Psoas muscle (tissue), 8 donors: ENCODE data around the gene FNDC3B. TPM values are rescaled to one million over a fixed set of nuclear protein-coding genes. Genes with fewer than 3 reads are reported as not detected.
A peak's percentile ranks its signal among the peaks of the same experiment; 100 is the strongest.
"Not testable (repeated sequence)": the region's sequence is repeated elsewhere in the genome, so short reads cannot be mapped to it uniquely, and the experiment has no call there.

Experiments used
- ATAC-seq, 4 donors: fragments of 200-7000 bp; cut with Tn5 transposase; one replicate each; pipeline ENCODE4 v1.9.1; 2020; ENCODE audit warnings: moderate library complexity in 3 of 4, mild to moderate bottlenecking in 2 of 4
- DNase-seq, 2 donors: peaks; one replicate each; pipeline ENCODE4 v3.0.0-alpha.2; 2020
- H3K27ac ChIP-seq: fragments of 200-600 bp; one replicate; pipeline ENCODE4 v1.8.0; 2022
- H3K27me3 ChIP-seq, 3 donors: fragments of 200-600 bp in 1 of 3; one replicate each; pipeline versions ENCODE4 v1.6.1 to v1.8.0; 2013 to 2022; ENCODE audit warnings: low read length in 2 of 3, mild to moderate bottlenecking in 2 of 3, moderate library complexity in 1 of 3; ENCODE audit not compliant: insufficient read depth in 3 of 3
- H3K36me3 ChIP-seq, 2 donors: fragments of 200-600 bp in 1 of 2; one replicate each; pipeline versions ENCODE4 v1.6.1 to v1.8.0; 2013 to 2022; ENCODE audit warnings: low read depth in 1 of 2, mild to moderate bottlenecking in 1 of 2, moderate library complexity in 1 of 2; ENCODE audit not compliant: insufficient read depth in 1 of 2
- H3K4me1 ChIP-seq: fragments of 200-600 bp; one replicate; pipeline ENCODE4 v1.8.0; 2022
- H3K4me3 ChIP-seq: fragments of 200-600 bp; one replicate; pipeline ENCODE4 v1.8.0; 2022; ENCODE audit warnings: mild to moderate bottlenecking
- H3K9me3 ChIP-seq: fragments of 200-600 bp; one replicate; pipeline ENCODE4 v1.8.0; 2022
- WGBS, 3 donors: extraction: QIAGEN DNeasy Blood & Tissue Kit; methylation state at CpG; one replicate each; pipeline versions ENCODE4 v1.1.6 to v1.1.7; 2013; 5-methylcytosine and 5-hydroxymethylcytosine counted together
- intact Hi-C, 2 donors: fragments of 100-400 bp; cut with DNase I; formaldehyde crosslinking; loops; one replicate each; pipeline versions ENCODE4 v1.11.0 to v1.14.2; 2022
- polyA plus RNA-seq, 3 donors: library from polyadenylated mRNA; stranded (reverse); fragments of 200-250 nt; gene quantifications; one replicate each; pipeline ENCODE4 v1.2.3, GENCODE V29; 2013
- total RNA-seq, 4 donors: library from RNA; stranded (reverse); fragmentation: NEBNext Ultra II Directional in 2 of 4; extraction: Animal tissue kit (Norgen Biotek cat#: 25700) in 2 of 4; gene quantifications; one replicate each; pipeline versions ENCODE4 v1.2.1 to v1.2.4, GENCODE V29; 2021 to 2023
- TF ChIP-seq, protein P1 (sequence below): fragments of 200-600 bp; IDR thresholded peaks from one replicate; pipeline ENCODE4 v1.8.0; 2022; ENCODE audit warnings: antibody characterized with exemption
- donor health status: healthy with polysubstance abuse.
- donor health status: DM: no; HTN: no; CAD: no; lungs with moderate emphysema.
- donor health status: Bipolar disorder and iron deficiency.
- donor health status: healthy.
- donor health status: DM: yes; HTN: yes; CAD: no.
- donor health status: DM: no; HTN: no; CAD: no.
- donor health status: DM: no; HTN: no; CAD: no.
- donor health status: DM: yes; HTN: yes; CAD: no.

The FNDC3B gene
- total and polyA plus RNA-seq, 7 donors, result 12.4 to 133 (median 50.8) TPM

DNA sequence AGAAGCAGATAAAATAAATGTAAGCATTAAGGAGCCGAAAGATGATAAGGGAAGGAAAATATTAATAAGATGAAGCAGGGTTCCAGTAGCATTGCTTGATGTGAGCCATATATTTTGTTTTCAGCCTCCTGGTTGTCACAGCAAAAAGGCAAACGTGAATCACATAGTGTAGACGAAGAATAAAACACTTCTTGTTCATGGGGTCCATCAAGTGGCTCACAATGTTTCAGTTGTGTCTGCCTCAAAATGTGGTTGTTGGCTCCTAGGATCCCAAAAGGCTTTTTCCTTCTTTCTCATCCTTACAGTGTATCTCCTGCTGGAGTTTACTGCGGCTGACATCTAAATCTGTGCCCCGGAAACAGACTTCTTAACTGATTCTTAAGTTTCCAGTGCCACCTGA, 213.8 kb downstream of the FNDC3B start:
- WGBS, 3 donors, result 92 to 96% (median 93%) methylated on average over 5 of the region's 5 CpGs
- no peak for ATAC-seq
- Histone ChIP-seq H3K4me3 (no peak overlapping the region), H3K36me3 (peaks cover 0 to 33% of the 10 kb centered on the region in 2 donors), H3K27ac (no peak overlapping the region), H3K9me3 (no peaks in the 10 kb centered on the region), H3K27me3 (no peaks in the 10 kb centered on the region), H3K4me1 (peaks cover 31% of the 10 kb centered on the region)
- intact Hi-C loops, result no loop called here
- no peak for DNase-seq
- TF ChIP-seq, protein P1, sequence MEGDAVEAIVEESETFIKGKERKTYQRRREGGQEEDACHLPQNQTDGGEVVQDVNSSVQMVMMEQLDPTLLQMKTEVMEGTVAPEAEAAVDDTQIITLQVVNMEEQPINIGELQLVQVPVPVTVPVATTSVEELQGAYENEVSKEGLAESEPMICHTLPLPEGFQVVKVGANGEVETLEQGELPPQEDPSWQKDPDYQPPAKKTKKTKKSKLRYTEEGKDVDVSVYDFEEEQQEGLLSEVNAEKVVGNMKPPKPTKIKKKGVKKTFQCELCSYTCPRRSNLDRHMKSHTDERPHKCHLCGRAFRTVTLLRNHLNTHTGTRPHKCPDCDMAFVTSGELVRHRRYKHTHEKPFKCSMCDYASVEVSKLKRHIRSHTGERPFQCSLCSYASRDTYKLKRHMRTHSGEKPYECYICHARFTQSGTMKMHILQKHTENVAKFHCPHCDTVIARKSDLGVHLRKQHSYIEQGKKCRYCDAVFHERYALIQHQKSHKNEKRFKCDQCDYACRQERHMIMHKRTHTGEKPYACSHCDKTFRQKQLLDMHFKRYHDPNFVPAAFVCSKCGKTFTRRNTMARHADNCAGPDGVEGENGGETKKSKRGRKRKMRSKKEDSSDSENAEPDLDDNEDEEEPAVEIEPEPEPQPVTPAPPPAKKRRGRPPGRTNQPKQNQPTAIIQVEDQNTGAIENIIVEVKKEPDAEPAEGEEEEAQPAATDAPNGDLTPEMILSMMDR, result no peak

DNA sequence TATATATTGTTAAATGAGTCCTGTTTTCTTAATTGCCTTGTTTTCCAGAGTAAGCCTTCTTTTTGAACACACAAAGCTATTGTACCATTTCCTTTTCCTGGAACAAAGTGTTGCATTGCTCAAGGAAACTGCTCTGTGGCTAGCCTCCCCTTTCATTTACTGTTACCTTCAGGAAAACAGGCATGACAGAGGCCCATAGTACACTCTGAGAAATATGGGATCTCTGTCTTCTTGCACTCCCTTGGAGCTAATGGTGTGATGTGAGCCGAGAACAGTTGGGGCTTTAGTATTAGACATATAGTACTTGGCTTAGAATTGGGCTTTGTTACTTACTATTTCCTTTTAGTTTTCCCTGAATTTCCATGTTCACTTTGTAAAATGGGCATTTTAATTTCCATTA, 215.2 kb downstream of the FNDC3B start:
- Histone ChIP-seq H3K27ac (no peak overlapping the region), H3K36me3 (peaks cover 0 to 32% of the 10 kb centered on the region in 2 donors), H3K4me3 (no peak overlapping the region), H3K27me3 (no peaks in the 10 kb centered on the region), H3K9me3 (no peaks in the 10 kb centered on the region), H3K4me1 (peaks cover 45% of the 10 kb centered on the region)
- WGBS, 3 donors, result 89 to 100% (median 92%) methylated on average over 1 of the region's 1 CpG
- TF ChIP-seq, protein P1, result no peak
- ATAC-seq (no peak), DNase-seq (no peak)
- intact Hi-C loops, result no loop called here

DNA sequence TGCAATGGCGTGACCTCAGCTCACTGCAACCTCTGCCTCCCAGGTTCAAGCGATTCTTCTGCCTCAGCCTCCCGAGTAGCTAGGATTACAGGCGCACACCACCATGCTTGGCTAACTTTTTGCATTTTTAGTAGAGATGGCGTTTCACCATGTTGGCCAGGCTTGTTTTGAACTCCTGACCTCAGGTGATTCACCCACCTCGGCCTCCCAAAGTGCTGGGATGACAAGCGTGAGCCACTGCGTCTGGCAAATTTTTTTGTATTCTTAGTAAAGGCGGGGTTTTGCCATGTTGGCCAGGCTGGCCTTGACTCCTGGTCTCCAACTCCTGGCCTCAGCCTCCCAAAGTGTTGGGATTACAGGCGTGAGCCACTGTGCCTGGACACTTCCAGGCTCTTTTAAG, 215.9 kb downstream of the FNDC3B start:
- H3K4me3 ChIP-seq, H3K9me3 ChIP-seq, intact Hi-C loops, ATAC-seq, H3K27me3 ChIP-seq, DNase-seq: not testable (repeated sequence)
- H3K36me3 ChIP-seq, result peaks cover 0 to 32% of the 10 kb centered on the region in 2 donors
- peaks cover 52% of the 10 kb centered on the region for H3K4me1 ChIP-seq
- H3K27ac ChIP-seq, result peak overlapping the region; percentile 38
- WGBS, 3 donors, result 90 to 93% (median 92%) methylated on average over 10 of the region's 10 CpGs

DNA sequence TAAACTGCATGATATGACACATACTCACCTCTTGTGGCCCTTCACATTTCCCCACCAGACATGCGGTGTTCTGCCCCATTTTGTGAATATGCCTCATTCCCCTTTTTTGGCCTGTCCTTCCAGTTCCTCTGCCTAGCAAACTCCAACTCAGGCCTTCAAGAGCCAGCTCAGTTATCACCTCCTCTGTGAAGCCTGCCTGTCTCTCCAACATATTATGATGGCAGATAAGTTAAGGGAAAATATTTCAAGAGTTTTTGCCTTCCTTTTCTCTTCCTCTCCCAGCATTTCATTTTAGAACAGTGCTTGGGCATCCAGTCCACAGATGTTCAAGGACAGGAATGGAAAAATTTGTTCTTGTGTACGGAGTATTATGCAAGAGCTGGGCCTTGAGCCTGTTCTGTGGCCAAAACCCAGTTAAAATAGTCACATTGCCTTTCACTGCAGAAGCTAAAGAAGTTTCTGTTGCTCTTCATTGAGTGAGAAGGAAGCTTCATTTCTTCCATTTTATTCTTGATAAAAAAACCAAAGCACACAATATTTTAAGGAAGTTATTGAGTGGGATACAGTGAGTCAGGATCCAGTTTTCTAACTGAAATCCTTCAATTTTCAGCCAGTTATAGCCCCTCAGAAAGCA, 216.8 kb downstream of the FNDC3B start:
- Histone ChIP-seq H3K27me3 (no peaks in the 10 kb centered on the region), H3K36me3 (peaks cover 0 to 26% of the 10 kb centered on the region in 2 donors), H3K4me3 (no peak overlapping the region), H3K27ac (peak overlapping the region; percentile 38), H3K4me1 (peaks cover 52% of the 10 kb centered on the region), H3K9me3 (no peaks in the 10 kb centered on the region)
- intact Hi-C loops, result no loop called here
- peak; percentile 22 to 58 for DNase-seq
- TF ChIP-seq, protein P1, result no peak
- ATAC-seq, result peak; percentile 49 to 86 (median 62)
- 39 to 58% (median 43%) methylated on average over 2 of the region's 2 CpGs for WGBS, 3 donors

DNA sequence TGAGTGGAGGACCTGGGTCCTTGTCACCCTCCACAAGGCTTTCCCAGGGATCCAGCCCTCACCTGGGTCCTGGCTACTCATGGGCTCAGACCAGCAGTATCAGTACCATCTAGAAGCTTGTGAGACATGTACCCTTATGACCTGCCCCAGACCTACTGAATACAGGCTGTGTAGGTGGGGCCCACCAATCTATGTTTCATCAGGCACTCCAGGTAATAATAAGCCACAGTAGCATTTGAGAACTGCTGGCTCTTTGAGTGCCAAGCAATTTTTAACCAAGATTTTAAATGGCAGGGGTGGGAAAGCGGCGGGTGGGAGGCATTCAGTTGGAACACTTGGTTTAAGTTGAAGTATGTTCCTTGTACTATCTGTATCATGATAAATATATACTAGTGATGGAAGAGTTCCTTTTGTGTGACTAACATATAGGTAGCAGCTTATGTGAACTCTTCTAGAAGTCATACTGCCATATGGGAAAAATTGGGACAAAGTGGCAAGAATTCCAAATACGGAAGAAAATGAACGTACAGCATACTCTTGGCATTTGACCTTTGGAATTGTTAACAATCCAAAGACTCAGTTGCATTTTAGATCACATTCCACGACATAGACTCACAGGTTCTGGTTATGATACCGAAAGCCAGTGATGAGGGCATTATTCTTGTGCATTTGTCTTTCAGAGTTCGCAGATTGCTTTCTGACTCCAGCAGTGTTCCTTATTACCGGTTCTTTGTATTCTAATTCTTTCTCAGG, 218.4 kb downstream of the FNDC3B start:
- Histone ChIP-seq H3K4me3 (no peak overlapping the region), H3K27ac (peak overlapping the region; percentile 62), H3K36me3 (peaks cover 3 to 15% of the 10 kb centered on the region in 2 donors), H3K4me1 (peaks cover 52% of the 10 kb centered on the region), H3K27me3 (no peaks in the 10 kb centered on the region), H3K9me3 (no peaks in the 10 kb centered on the region)
- TF ChIP-seq, protein P1, result no peak
- no peak for DNase-seq
- peak in 1 of 4 donors; percentile 16 for ATAC-seq
- intact Hi-C loops, result no loop called here
- WGBS, 3 donors, result 90 to 92% (median 91%) methylated on average over 8 of the region's 8 CpGs
